Mesenchymal stem cell (in vitro differentiated cells and primary cell): ENCODE results near the gene PLD1.

Experiments used
- DNase-seq: peaks from one replicate; pipeline ENCODE4 v3.0.0-alpha.2; 2013
- H2AFZ ChIP-seq: one replicate; pipeline ENCODE4 v1.6.1; 2013; ENCODE audit warnings: low read depth, mild to moderate bottlenecking, control low read depth, inconsistent platforms, low read length, moderate library complexity
- H2AK5ac ChIP-seq: 2 replicates; pipeline ENCODE4 v1.6.1; 2013; ENCODE audit warnings: low read length, moderate library complexity, mild to moderate bottlenecking, inconsistent platforms; ENCODE audit not compliant: severe bottlenecking
- H2BK120ac ChIP-seq: one replicate; pipeline ENCODE4 v1.6.1; 2013; ENCODE audit warnings: low read depth, mild to moderate bottlenecking, inconsistent platforms, low read length, moderate library complexity
- H2BK12ac ChIP-seq, 2 experiments: one replicate each; pipeline ENCODE4 v1.6.1; 2013; ENCODE audit warnings: inconsistent platforms in 2 of 2, low read length in 2 of 2, mild to moderate bottlenecking in 2 of 2, moderate library complexity in 2 of 2, control low read depth in 1 of 2
- H2BK15ac ChIP-seq: one replicate; pipeline ENCODE4 v1.6.1; 2013; ENCODE audit warnings: mild to moderate bottlenecking, low read depth, inconsistent platforms; ENCODE audit not compliant: poor library complexity, severe bottlenecking
- H2BK5ac ChIP-seq: 2 replicates; pipeline ENCODE4 v1.6.1; 2013; ENCODE audit warnings: low read depth, mild to moderate bottlenecking, low read length, control low read depth, inconsistent platforms; ENCODE audit not compliant: poor library complexity, severe bottlenecking
- H3K14ac ChIP-seq, 2 experiments: one replicate each; pipeline ENCODE4 v1.6.1; 2013; ENCODE audit warnings: inconsistent platforms in 2 of 2, low read length in 2 of 2, control low read depth in 1 of 2, mild to moderate bottlenecking in 1 of 2, moderate library complexity in 1 of 2
- H3K18ac ChIP-seq, 2 experiments: one replicate each; pipeline ENCODE4 v1.6.1; 2013; ENCODE audit warnings: inconsistent platforms in 2 of 2, low read length in 2 of 2, control low read depth in 1 of 2, low read depth in 1 of 2, mild to moderate bottlenecking in 1 of 2
- H3K23ac ChIP-seq, 2 experiments: one replicate each; pipeline ENCODE4 v1.6.1; 2013; ENCODE audit warnings: inconsistent platforms in 2 of 2, low read length in 2 of 2, mild to moderate bottlenecking in 2 of 2, moderate library complexity in 2 of 2, control low read depth in 1 of 2
- H3K27ac ChIP-seq: 2 replicates; pipeline ENCODE4 v1.5.1; 2013; ENCODE audit warnings: mild to moderate bottlenecking, moderate library complexity, low read length, control low read depth, inconsistent platforms; ENCODE audit not compliant: poor library complexity, severe bottlenecking
- H3K27me3 ChIP-seq, 2 experiments: 2 replicates each; pipeline versions ENCODE4 v1.6.1 to v1.7.0; 2013; ENCODE audit warnings: low read length in 2 of 2, mild to moderate bottlenecking in 2 of 2, moderate library complexity in 2 of 2, control low read depth in 1 of 2, inconsistent platforms in 1 of 2; ENCODE audit not compliant: control insufficient read depth in 1 of 2, insufficient read depth in 1 of 2
- H3K36me3 ChIP-seq, 2 experiments: 2 replicates each; pipeline versions ENCODE4 v1.6.1 to v1.7.0; 2013; ENCODE audit warnings: low read length in 2 of 2, control low read depth in 1 of 2, inconsistent platforms in 1 of 2, low read depth in 1 of 2, mild to moderate bottlenecking in 1 of 2; ENCODE audit not compliant: insufficient read depth in 2 of 2, control insufficient read depth in 1 of 2
- H3K4ac ChIP-seq, 2 experiments: one replicate each; pipeline ENCODE4 v1.6.1; 2013; ENCODE audit warnings: inconsistent platforms in 2 of 2, low read length in 2 of 2, mild to moderate bottlenecking in 2 of 2, moderate library complexity in 2 of 2, control low read depth in 1 of 2, low read depth in 1 of 2
- H3K4me1 ChIP-seq: 2 replicates; pipeline ENCODE4 v1.6.1; 2013; ENCODE audit warnings: low read depth, low read length, control low read depth; ENCODE audit not compliant: control insufficient read depth, insufficient read depth
- H3K4me2 ChIP-seq: 2 replicates; pipeline ENCODE4 v1.6.1; 2013; ENCODE audit warnings: low read length, mild to moderate bottlenecking, inconsistent platforms; ENCODE audit not compliant: poor library complexity, severe bottlenecking
- H3K4me3 ChIP-seq, 2 experiments: 2 replicates each; pipeline versions ENCODE4 v1.5.1 to v1.7.0; 2013; ENCODE audit warnings: low read length in 2 of 2, mild to moderate bottlenecking in 2 of 2, control low read depth in 1 of 2, low read depth in 1 of 2; ENCODE audit not compliant: insufficient read depth in 1 of 2
- H3K79me1 ChIP-seq: replicated peaks from 2 replicates; pipeline ENCODE4 v1.6.1; 2013; ENCODE audit warnings: mild to moderate bottlenecking, control low read depth, low read length, inconsistent platforms; ENCODE audit not compliant: poor library complexity, severe bottlenecking
- H3K9ac ChIP-seq: 2 replicates; pipeline ENCODE4 v1.7.0; 2013; ENCODE audit warnings: mild to moderate bottlenecking, low read length, moderate library complexity
- H3K9me3 ChIP-seq: 2 replicates; pipeline ENCODE4 v1.7.0; 2013; ENCODE audit warnings: mild to moderate bottlenecking, low read length; ENCODE audit not compliant: control insufficient read depth
- H4K8ac ChIP-seq: one replicate; pipeline ENCODE4 v1.6.1; 2013; ENCODE audit warnings: inconsistent platforms, mild to moderate bottlenecking, low read length, moderate library complexity
- H4K91ac ChIP-seq: one replicate; pipeline ENCODE4 v1.6.1; 2013; ENCODE audit warnings: mild to moderate bottlenecking, low read length, inconsistent platforms
- WGBS: methylation state at CpG from one replicate; pipeline ENCODE4 v1.1.7; 2013; ENCODE audit warnings: mixed read lengths; 5-methylcytosine and 5-hydroxymethylcytosine counted together

The PLD1 gene

DNA sequence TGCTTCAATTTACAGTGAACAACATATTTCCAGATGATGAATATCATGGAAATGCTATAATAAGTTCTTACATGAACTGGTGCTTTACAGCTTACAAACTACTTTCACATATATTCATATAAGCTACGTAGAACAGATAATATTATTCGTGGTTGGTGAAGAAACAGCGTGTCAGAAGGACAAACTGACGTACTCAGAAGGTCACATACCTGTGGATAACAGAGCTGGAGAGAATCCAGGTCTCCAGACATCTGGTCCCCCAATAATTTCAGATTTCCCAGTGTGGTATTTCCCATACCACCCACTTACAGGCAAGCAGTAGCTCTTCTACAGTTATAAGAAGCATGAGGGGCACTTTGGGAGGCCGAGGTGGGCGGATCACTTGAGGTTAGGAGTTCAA, 156.6 kb downstream of the PLD1 start:
- no peak overlapping the region for H4K8ac ChIP-seq
- no peak overlapping the region for H3K4me3 ChIP-seq
- no peak overlapping the region for H3K14ac ChIP-seq
- no peak overlapping the region for H2BK120ac ChIP-seq
- no peak overlapping the region for H3K4me2 ChIP-seq
- H3K9me3 ChIP-seq = no peaks in the 10 kb centered on the region
- no peak for DNase-seq
- H3K23ac ChIP-seq = no peak overlapping the region
- no peak overlapping the region for H2AFZ ChIP-seq
- no peak overlapping the region for H2BK5ac ChIP-seq
- no peak overlapping the region for H3K9ac ChIP-seq
- no peak overlapping the region for H3K27ac ChIP-seq
- 87% methylated on average over 6 of the region's 6 CpGs for WGBS
- peaks cover 4 to 11% of the 10 kb centered on the region in 2 experiments for H3K36me3 ChIP-seq
- no peak overlapping the region for H2AK5ac ChIP-seq
- peaks cover 2% of the 10 kb centered on the region for H3K4me1 ChIP-seq
- no peaks in the 10 kb centered on the region for H3K27me3 ChIP-seq
- H4K91ac ChIP-seq = no peak overlapping the region
- H2BK12ac ChIP-seq = no peak overlapping the region
- H3K79me1 ChIP-seq = no peaks in the 10 kb centered on the region
- no peak overlapping the region for H3K18ac ChIP-seq
- H2BK15ac ChIP-seq = no peak overlapping the region
- H3K4ac ChIP-seq = no peak overlapping the region

DNA sequence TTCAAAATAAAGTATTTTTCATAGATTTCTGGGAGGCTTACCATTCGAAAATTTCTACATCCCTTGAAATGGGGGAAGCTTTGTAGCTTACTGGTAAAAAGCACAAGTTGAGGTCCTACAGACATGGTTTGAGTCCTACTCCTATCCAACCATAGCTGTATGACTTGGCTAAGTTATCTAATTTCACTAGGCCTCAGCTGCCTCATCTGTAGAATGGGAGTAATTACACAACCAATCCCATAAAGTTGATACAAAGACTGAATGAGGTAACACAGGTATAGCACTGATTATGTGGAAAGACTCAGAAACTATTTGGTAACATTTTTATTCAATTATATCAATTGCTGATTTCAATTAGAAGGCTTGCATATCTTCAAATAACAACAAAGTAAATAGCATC, 157.4 kb downstream of the PLD1 start:
- H2AFZ ChIP-seq = no peak overlapping the region
- 100% methylated on average over 1 of the region's 1 CpG for whole genome bisulfite sequencing
- H3K4ac ChIP-seq = no peak overlapping the region
- H3K23ac ChIP-seq = no peak overlapping the region
- no peak overlapping the region for H2AK5ac ChIP-seq
- H3K4me1 ChIP-seq = peaks cover 2% of the 10 kb centered on the region
- no peak overlapping the region for H4K8ac ChIP-seq
- H3K27me3 ChIP-seq = no peaks in the 10 kb centered on the region
- DNase-seq = no peak
- no peaks in the 10 kb centered on the region for H3K79me1 ChIP-seq
- no peak overlapping the region for H2BK5ac ChIP-seq
- no peak overlapping the region for H3K4me2 ChIP-seq
- no peak overlapping the region for H3K27ac ChIP-seq
- no peak overlapping the region for H3K18ac ChIP-seq
- peaks cover 4 to 11% of the 10 kb centered on the region in 2 experiments for H3K36me3 ChIP-seq
- H2BK120ac ChIP-seq = no peak overlapping the region
- no peak overlapping the region for H2BK15ac ChIP-seq
- H3K14ac ChIP-seq = no peak overlapping the region
- H3K4me3 ChIP-seq = no peak overlapping the region
- H2BK12ac ChIP-seq = no peak overlapping the region
- H4K91ac ChIP-seq = no peak overlapping the region
- no peak overlapping the region for H3K9ac ChIP-seq
- no peaks in the 10 kb centered on the region for H3K9me3 ChIP-seq

DNA sequence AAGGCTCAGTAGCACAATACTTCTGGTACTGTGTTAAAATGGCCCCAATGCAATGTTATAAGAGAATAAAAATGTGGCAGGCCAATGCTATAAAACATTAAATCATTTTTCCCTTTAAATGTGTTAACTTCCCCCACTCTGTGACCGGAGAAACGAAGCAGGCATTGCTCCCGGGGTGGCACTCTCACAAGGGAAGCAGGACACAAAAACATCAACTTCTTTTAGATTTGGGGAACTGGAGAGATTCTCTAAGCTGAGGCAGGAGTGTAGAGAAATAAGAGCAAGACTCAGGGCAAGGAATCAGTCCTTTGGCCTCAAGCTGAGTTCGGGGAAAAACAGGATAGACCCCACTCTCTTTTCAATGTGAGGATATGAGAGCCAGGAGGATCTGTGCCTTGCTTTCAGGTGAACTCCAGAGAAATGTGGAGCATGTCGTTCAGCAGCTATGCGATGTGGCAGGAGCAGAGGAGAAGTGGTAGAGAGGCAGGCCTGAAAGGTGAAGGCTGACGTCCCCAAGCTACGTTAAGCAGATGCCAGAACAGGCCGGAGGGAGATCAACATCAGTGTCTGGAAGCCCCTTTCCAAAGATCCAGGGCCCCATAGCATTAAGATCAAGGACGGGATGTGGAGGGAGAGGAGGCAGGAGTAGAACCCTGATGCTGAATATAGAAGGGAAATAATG, 160.2 kb downstream of the PLD1 start:
- Histone ChIP-seq H2BK12ac (no peak overlapping the region), H2AFZ (no peak overlapping the region), H3K23ac (no peak overlapping the region), H3K27ac (no peak overlapping the region), H2BK5ac (no peak overlapping the region), H2AK5ac (no peak overlapping the region), H3K4me1 (peaks cover 2% of the 10 kb centered on the region), H3K36me3 (peaks cover 0 to 7% of the 10 kb centered on the region in 2 experiments), H3K14ac (peak overlapping the region in 1 of 2 experiments; percentile 55), H3K9ac (no peak overlapping the region), H4K8ac (no peak overlapping the region), H2BK120ac (no peak overlapping the region), H3K9me3 (no peaks in the 10 kb centered on the region), H3K18ac (no peak overlapping the region), H4K91ac (no peak overlapping the region), H3K79me1 (no peaks in the 10 kb centered on the region), H3K4me2 (no peak overlapping the region), H2BK15ac (no peak overlapping the region), H3K4me3 (no peak overlapping the region), H3K4ac (no peak overlapping the region), H3K27me3 (no peaks in the 10 kb centered on the region)
- 87% methylated on average over 9 of the region's 10 CpGs for WGBS
- DNase-seq = no peak

DNA sequence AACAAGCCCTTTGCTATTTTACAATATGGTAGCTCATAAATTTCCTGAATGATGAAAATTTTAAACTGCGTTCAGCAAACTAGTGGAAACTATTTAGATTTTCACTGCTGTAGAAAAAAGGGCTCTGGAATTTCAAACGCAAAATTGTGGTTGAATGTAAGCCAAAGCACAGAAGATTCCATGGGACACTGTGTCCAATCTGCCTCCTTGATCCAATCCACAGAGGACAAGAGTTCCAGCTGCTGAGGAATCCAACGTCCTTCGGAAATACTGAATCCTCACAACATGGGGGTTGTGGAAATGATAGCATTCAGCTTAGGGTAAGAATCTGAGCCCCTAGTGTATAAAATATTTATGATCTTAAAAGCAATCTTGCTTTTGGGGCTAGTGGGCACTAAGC, 161.0 kb downstream of the PLD1 start:
- H3K4me1 ChIP-seq = peaks cover 2% of the 10 kb centered on the region
- 97% methylated on average over 2 of the region's 4 CpGs for WGBS
- no peak overlapping the region for H3K23ac ChIP-seq
- H3K27ac ChIP-seq = no peak overlapping the region
- H2BK12ac ChIP-seq = no peak overlapping the region
- H3K36me3 ChIP-seq = peaks cover 0 to 7% of the 10 kb centered on the region in 2 experiments
- no peaks in the 10 kb centered on the region for H3K9me3 ChIP-seq
- no peaks in the 10 kb centered on the region for H3K79me1 ChIP-seq
- H4K8ac ChIP-seq = no peak overlapping the region
- H3K4ac ChIP-seq = no peak overlapping the region
- H2AK5ac ChIP-seq = no peak overlapping the region
- H4K91ac ChIP-seq = no peak overlapping the region
- no peak overlapping the region for H3K9ac ChIP-seq
- no peak overlapping the region for H3K14ac ChIP-seq
- H3K4me2 ChIP-seq = no peak overlapping the region
- no peak overlapping the region for H2BK5ac ChIP-seq
- H2AFZ ChIP-seq = no peak overlapping the region
- H3K4me3 ChIP-seq = no peak overlapping the region
- H3K18ac ChIP-seq = no peak overlapping the region
- H2BK15ac ChIP-seq = no peak overlapping the region
- no peaks in the 10 kb centered on the region for H3K27me3 ChIP-seq
- no peak overlapping the region for H2BK120ac ChIP-seq
- no peak for DNase-seq
